WTC11 (cell line): ENCODE measurements around the gene SKIL. TPM values are rescaled to one million over a fixed set of nuclear protein-coding genes. Genes with fewer than 3 reads are reported as not detected.
A peak's percentile ranks its signal among the peaks of the same experiment; 100 is the strongest.

ENCODE experiments used
- ATAC-seq: fragments of 200-7000 bp; cut with Tn5 transposase; 2 replicates; pipeline ENCODE4 v1.10.0; 2021; ENCODE audit warnings: mild to moderate bottlenecking, moderate library complexity
- CTCF ChIA-PET: fragments of 300-600 bp; sonication (Branson Sonifier 250); formaldehyde crosslinking; loops from one replicate; lab custom pipeline; 2021; ENCODE audit warnings: antibody characterized with exemption; lab: Charles Lee
- POLR2A ChIA-PET: fragments of 350-600 bp; sonication (Branson Sonifier 250); formaldehyde crosslinking; loops from one replicate; lab custom pipeline; 2021; ENCODE audit warnings: antibody characterized with exemption; lab: Charles Lee
- DNase-seq: peaks from one replicate; pipeline ENCODE4 v3.0.0; 2021; ENCODE audit warnings: low spot score
- H3K27ac Mint-ChIP-seq: 2 replicates; pipeline ENCODE4 v1.8.0; 2021; ENCODE audit warnings: mixed read lengths
- H3K27me3 Mint-ChIP-seq: 2 replicates; pipeline ENCODE4 v1.8.0; 2021; ENCODE audit warnings: low read depth, mild to moderate bottlenecking, moderate library complexity, mixed read lengths
- H3K36me3 Mint-ChIP-seq: 2 replicates; pipeline ENCODE4 v1.8.0; 2021; ENCODE audit warnings: mixed read lengths
- H3K4me1 Mint-ChIP-seq: 2 replicates; pipeline ENCODE4 v1.8.0; 2022; ENCODE audit warnings: mixed read lengths
- H3K4me3 Mint-ChIP-seq: 2 replicates; pipeline ENCODE4 v1.8.0; 2021; ENCODE audit warnings: mild to moderate bottlenecking, moderate library complexity, mixed read lengths
- H3K9me3 Mint-ChIP-seq: 2 replicates; pipeline ENCODE4 v1.8.0; 2021; ENCODE audit warnings: mixed read lengths
- ATF1 ChIP-seq: sonication (generic); formaldehyde crosslinking; IDR thresholded peaks from 2 replicates; pipeline ENCODE4 v1.8.1; 2023; ENCODE audit warnings: mild to moderate bottlenecking, moderate library complexity, missing genetic modification reagents
- CBFB ChIP-seq: sonication (generic); formaldehyde crosslinking; IDR thresholded peaks from 2 replicates; pipeline ENCODE4 v1.8.1; 2022; ENCODE audit warnings: mild to moderate bottlenecking, low read depth, missing genetic modification reagents
- E2F4 ChIP-seq: sonication (generic); formaldehyde crosslinking; IDR thresholded peaks from 2 replicates; pipeline ENCODE4 v1.8.1; 2022; ENCODE audit warnings: low read depth, mild to moderate bottlenecking, moderate library complexity, missing genetic modification reagents, borderline replicate concordance
- ESRRA ChIP-seq: sonication (generic); formaldehyde crosslinking; IDR thresholded peaks from 2 replicates; pipeline ENCODE4 v1.8.1; 2022; ENCODE audit warnings: mild to moderate bottlenecking, missing genetic modification reagents, borderline replicate concordance
- FOXJ3 ChIP-seq: sonication (generic); formaldehyde crosslinking; IDR thresholded peaks from 2 replicates; pipeline ENCODE4 v1.9.0; 2021; ENCODE audit warnings: missing genetic modification reagents, mild to moderate bottlenecking, borderline replicate concordance
- MXD4 ChIP-seq: fragments of 250-450 bp; sonication (Bioruptor Pico); IDR thresholded peaks from 2 replicates; pipeline ENCODE4 v1.8.0; 2021; ENCODE audit warnings: mild to moderate bottlenecking, moderate library complexity, borderline replicate concordance
- NR3C1 ChIP-seq: sonication (generic); formaldehyde crosslinking; conservative IDR thresholded peaks from 2 replicates; pipeline ENCODE4 v1.8.1; 2023; ENCODE audit warnings: low read depth, mild to moderate bottlenecking, missing genetic modification reagents
- PRRX2 ChIP-seq: fragments of 250-450 bp; sonication (Bioruptor Pico); IDR thresholded peaks from 2 replicates; pipeline ENCODE4 v1.8.0; 2021; ENCODE audit warnings: mild to moderate bottlenecking
- RELA ChIP-seq: sonication (generic); formaldehyde crosslinking; IDR thresholded peaks from 2 replicates; pipeline ENCODE4 v1.8.1; 2022; ENCODE audit warnings: missing genetic modification reagents, mild to moderate bottlenecking, borderline replicate concordance
- SOX15 ChIP-seq: fragments of 250-450 bp; sonication (Bioruptor Pico); IDR thresholded peaks from 2 replicates; pipeline ENCODE4 v1.9.0; 2021; ENCODE audit warnings: mild to moderate bottlenecking
- TCF7 ChIP-seq: sonication (generic); formaldehyde crosslinking; IDR thresholded peaks from 2 replicates; pipeline ENCODE4 v1.8.0; 2022; ENCODE audit warnings: mild to moderate bottlenecking, low read depth, missing genetic modification reagents, moderate library complexity
- ZBTB43 ChIP-seq: sonication (generic); formaldehyde crosslinking; IDR thresholded peaks from 2 replicates; pipeline ENCODE4 v1.8.1; 2023; ENCODE audit warnings: mild to moderate bottlenecking, missing genetic modification reagents
- ZMAT4 ChIP-seq: fragments of 250-450 bp; sonication (Bioruptor Pico); IDR thresholded peaks from 2 replicates; pipeline ENCODE4 v1.9.0; 2021; ENCODE audit warnings: mild to moderate bottlenecking
- ZNF263 ChIP-seq: sonication (generic); formaldehyde crosslinking; IDR thresholded peaks from 2 replicates; pipeline ENCODE4 v1.8.1; 2022; ENCODE audit warnings: low read depth, mild to moderate bottlenecking, moderate library complexity, missing genetic modification reagents
- ZNF671 ChIP-seq: fragments of 250-450 bp; sonication (Bioruptor Pico); IDR thresholded peaks from 2 replicates; pipeline ENCODE4 v1.8.0; 2021; ENCODE audit warnings: mild to moderate bottlenecking
- total RNA-seq: library from RNA; stranded (reverse); gene quantifications from 3 replicates; pipeline ENCODE4 v1.2.3, GENCODE V29; 2021
- TF ChIP-seq, protein P1 (sequence below): sonication (generic); formaldehyde crosslinking; conservative IDR thresholded peaks from 2 replicates; pipeline ENCODE4 v1.8.1; 2022; ENCODE audit warnings: mild to moderate bottlenecking, missing genetic modification reagents
- TF ChIP-seq, protein P2 (sequence below): sonication (generic); formaldehyde crosslinking; IDR thresholded peaks from 2 replicates; pipeline ENCODE4 v1.8.0; 2022; ENCODE audit warnings: mild to moderate bottlenecking, missing genetic modification reagents
- TF ChIP-seq, protein P3 (sequence below): fragments of 250-450 bp; sonication (Bioruptor Pico); IDR thresholded peaks from 2 replicates; pipeline ENCODE4 v2.1.2; 2022; ENCODE audit warnings: mild to moderate bottlenecking, moderate library complexity
- TF ChIP-seq, protein P4 (sequence below): fragments of 250-450 bp; sonication (Bioruptor Pico); conservative IDR thresholded peaks from 2 replicates; pipeline ENCODE4 v1.9.0; 2021; ENCODE audit warnings: mild to moderate bottlenecking
- TF ChIP-seq, protein P5 (sequence below): sonication (generic); formaldehyde crosslinking; IDR thresholded peaks from 2 replicates; pipeline ENCODE4 v1.8.1; 2022; ENCODE audit warnings: missing genetic modification reagents, borderline replicate concordance

SKIL gene
- total RNA-seq, 1 experiment from 2014 or later = 181 TPM

DNA sequence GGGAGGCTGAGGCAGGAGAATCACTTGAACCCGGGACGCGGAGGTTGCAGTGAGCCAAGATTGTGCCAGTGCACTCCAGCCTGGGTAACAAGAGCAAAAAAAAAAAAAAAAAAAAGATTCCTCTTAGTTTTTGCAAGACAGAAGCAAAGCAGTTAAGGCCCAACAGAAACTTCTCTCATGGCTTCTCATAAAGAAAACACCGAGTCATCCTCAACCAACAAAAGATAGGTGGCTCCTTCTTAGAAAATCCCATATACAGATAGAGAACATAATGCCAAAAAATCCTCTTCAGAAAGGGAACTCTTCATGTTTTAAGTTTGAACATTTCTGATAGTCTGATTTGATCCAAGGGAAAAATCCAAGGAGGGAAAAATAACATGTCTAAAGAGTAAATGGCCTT is 12.5 kb upstream of the SKIL start:
- H3K4me3 Mint-ChIP-seq = no peak overlapping the region
- peaks cover 2% of the 10 kb centered on the region; the same call in 1 of the 2 replicates for H3K27me3 Mint-ChIP-seq
- H3K36me3 Mint-ChIP-seq = peaks cover 16% of the 10 kb centered on the region; the same call in 1 of the 2 replicates
- no peak for DNase-seq
- CTCF ChIA-PET = interaction anchor here (0.7 kb wide), 1 partner anchor 69 kb away, joined by 3 read pairs; no protein-coding TSS in a partner anchor
- no peak for TF ChIP-seq SOX15 (CRISPR knock-in tag)
- no peak for TF ChIP-seq ATF1 (CRISPR knock-in tag)
- TF ChIP-seq, protein P1, sequence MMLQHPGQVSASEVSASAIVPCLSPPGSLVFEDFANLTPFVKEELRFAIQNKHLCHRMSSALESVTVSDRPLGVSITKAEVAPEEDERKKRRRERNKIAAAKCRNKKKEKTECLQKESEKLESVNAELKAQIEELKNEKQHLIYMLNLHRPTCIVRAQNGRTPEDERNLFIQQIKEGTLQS (CRISPR knock-in tag) = no peak
- no peak for TF ChIP-seq ZMAT4 (CRISPR knock-in tag)
- TF ChIP-seq CBFB = no peak
- TF ChIP-seq PRRX2 (CRISPR knock-in tag) = no peak
- TF ChIP-seq ZBTB43 (CRISPR knock-in tag) = no peak
- no peak for TF ChIP-seq ZNF671 (CRISPR knock-in tag)
- TF ChIP-seq, protein P2, sequence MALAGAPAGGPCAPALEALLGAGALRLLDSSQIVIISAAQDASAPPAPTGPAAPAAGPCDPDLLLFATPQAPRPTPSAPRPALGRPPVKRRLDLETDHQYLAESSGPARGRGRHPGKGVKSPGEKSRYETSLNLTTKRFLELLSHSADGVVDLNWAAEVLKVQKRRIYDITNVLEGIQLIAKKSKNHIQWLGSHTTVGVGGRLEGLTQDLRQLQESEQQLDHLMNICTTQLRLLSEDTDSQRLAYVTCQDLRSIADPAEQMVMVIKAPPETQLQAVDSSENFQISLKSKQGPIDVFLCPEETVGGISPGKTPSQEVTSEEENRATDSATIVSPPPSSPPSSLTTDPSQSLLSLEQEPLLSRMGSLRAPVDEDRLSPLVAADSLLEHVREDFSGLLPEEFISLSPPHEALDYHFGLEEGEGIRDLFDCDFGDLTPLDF (CRISPR knock-in tag) = no peak
- TF ChIP-seq MXD4 (CRISPR knock-in tag) = no peak
- no peak for TF ChIP-seq NR3C1 (CRISPR knock-in tag)
- no peak for TF ChIP-seq ZNF263
- TF ChIP-seq, protein P3, sequence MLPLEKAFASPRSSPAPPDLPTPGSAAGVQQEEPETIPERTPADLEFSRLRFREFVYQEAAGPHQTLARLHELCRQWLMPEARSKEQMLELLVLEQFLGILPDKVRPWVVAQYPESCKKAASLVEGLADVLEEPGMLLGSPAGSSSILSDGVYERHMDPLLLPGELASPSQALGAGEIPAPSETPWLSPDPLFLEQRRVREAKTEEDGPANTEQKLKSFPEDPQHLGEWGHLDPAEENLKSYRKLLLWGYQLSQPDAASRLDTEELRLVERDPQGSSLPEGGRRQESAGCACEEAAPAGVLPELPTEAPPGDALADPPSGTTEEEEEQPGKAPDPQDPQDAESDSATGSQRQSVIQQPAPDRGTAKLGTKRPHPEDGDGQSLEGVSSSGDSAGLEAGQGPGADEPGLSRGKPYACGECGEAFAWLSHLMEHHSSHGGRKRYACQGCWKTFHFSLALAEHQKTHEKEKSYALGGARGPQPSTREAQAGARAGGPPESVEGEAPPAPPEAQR = no peak
- no peak for TF ChIP-seq ESRRA (CRISPR knock-in tag)
- TF ChIP-seq FOXJ3 (CRISPR knock-in tag) = no peak
- TF ChIP-seq, protein P4, sequence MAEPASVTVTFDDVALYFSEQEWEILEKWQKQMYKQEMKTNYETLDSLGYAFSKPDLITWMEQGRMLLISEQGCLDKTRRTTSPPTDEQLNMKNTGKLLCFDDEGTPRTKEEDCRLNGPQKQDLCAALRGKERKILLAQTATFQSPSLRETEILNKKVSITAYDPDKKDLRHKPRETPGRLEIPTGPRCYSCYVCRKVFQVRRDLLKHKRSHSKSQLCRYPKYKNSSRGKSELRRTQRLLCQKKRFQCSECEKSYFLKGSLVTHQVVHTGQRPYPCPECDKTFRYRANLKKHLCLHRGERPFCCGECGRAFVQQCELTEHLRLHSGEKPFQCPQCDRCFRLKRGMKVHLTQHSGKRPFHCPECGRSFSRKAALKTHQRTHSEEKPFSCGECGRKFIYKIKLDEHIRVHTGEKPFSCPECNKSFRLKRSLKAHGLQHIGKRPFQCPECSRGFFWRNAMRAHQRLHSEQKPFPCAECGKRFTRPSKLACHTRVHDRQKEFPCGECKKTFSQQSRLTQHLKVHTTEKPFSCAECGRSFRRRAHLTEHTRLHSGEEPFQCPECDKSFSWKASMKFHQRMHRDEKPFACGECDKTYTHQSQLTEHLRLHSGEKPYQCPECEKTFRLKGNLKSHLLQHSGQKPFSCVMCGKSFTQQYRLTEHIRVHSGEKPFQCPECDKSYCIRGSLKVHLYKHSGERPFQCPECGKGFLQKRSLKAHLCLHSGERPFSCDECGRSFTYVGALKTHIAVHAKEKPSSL = no peak
- TF ChIP-seq RELA (CRISPR knock-in tag) = no peak
- TF ChIP-seq, protein P5, sequence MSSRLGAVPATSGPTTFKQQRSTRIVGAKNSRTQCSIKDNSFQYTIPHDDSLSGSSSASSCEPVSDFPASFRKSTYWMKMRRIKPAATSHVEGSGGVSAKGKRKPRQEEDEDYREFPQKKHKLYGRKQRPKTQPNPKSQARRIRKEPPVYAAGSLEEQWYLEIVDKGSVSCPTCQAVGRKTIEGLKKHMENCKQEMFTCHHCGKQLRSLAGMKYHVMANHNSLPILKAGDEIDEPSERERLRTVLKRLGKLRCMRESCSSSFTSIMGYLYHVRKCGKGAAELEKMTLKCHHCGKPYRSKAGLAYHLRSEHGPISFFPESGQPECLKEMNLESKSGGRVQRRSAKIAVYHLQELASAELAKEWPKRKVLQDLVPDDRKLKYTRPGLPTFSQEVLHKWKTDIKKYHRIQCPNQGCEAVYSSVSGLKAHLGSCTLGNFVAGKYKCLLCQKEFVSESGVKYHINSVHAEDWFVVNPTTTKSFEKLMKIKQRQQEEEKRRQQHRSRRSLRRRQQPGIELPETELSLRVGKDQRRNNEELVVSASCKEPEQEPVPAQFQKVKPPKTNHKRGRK = no peak
- no peak for TF ChIP-seq E2F4 (CRISPR knock-in tag)
- TF ChIP-seq TCF7 (CRISPR knock-in tag) = no peak
- TF ChIP-seq, all 79 proteins: peak for 0
- POLR2A ChIA-PET = interaction anchor here (0.6 kb wide), 1 partner anchor 52 kb away, joined by 7 read pairs; no protein-coding TSS in a partner anchor
- peak overlapping the region; percentile 70; the same call in 1 of the 2 replicates for H3K27ac Mint-ChIP-seq
- H3K9me3 Mint-ChIP-seq = peaks cover 19% of the 10 kb centered on the region
- ATAC-seq = no peak
- peaks cover 27% of the 10 kb centered on the region for H3K4me1 Mint-ChIP-seq
